ENCODE measurements around the gene OTP.
"Not testable (repeated sequence)": the region's sequence is repeated elsewhere in the genome, so short reads cannot be mapped to it uniquely, and the experiment has no call there.

OTP gene

DNA sequence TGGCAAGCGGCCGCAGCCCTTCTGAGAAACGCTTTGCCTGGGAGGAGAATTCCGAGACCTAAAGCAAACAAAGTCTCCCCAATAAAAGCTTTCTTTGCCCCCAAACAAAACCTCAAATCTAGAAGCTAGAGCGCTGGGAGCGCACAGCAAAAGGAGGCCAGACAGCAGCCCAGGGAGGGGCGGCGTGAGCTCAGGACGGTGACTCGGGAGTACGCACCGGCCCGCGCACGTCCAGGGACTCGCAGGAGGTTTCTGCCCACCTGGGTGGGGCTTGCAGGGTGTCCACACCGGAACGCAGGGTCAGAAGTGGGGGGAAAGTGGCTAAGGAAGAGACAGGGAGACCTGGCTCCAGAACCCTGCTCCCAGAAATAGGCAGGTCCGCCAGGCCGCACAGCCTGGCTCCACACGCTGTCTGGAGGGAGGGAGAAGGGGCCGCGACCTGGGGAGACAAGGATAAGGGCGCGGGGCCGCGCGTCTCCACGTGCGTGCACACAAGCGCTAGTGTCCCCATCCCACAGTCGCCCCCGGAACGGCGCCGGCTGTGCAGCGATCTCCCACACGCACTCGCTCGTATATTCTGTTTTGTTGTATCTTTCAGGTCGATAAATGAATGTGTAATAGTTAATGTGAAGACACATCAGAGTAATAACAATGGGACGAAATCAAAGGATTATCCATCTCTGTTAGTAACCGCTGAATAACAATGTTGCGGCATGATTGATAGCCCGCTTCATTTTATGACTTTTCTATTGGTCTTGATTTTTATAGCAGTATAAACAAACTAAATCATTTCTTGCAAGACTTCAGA is 2.3 kb upstream of the OTP start:
- DNase-seq = no peak

DNA sequence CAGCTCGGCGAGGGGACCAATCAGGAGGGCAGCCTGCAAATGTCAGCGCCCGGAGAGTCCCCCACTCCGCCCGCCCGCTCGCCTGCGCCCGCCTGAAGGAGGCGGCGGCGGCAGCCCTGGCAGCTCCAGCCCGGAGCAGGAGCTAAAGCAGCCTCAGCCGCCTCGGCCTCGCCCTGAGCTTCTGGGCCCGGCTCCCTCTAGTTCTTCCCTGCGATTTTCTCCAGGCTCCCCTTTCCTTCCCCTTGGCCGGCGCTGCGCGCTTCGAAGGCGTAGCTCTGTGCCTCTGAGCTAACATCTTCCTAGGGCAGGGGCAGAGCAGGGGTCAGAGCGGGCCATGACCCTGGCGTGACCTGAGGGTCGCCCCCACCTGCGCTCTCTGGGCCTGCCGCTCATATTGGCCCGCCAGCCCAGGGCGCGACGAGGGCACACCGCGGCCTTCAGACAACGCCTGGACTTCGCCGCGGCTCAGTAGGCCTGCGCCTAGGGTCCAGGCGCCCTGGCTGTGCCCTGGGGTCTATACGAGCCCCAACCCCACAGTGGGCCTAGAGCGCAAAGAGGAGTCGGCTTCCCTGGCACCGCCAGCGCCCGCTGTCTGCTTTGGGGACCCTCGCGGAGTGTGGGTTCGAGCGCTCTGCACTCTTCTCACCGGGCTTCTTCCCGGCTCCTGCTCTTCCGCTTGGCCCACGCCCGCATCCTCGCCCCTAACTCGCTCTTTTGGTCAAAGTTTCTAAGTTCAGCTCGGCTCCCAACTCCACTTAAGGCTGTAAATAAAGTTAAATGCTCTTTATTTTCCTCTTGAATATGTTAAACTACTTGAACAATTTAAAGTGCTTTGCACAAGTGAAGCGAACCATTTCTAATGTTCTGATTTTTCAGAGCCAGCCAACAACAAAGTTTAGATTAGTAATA is 504 bp upstream of the OTP start:
- no peak for DNase-seq

- DNase-seq = no peak
These were observed 1.1 kb downstream of the OTP start for GRCh38 chr5:77637170-77637997.

GRCh38 chr5:77636641-77637169 is 1.8 kb downstream of the OTP start:
- no peak for DNase-seq

- DNase-seq = no peak
These were observed 2.4 kb downstream of the OTP start for GRCh38 chr5:77635917-77636640.

- DNase-seq = no peak
These were observed 3.2 kb downstream of the OTP start for GRCh38 chr5:77635067-77635916.

DNA sequence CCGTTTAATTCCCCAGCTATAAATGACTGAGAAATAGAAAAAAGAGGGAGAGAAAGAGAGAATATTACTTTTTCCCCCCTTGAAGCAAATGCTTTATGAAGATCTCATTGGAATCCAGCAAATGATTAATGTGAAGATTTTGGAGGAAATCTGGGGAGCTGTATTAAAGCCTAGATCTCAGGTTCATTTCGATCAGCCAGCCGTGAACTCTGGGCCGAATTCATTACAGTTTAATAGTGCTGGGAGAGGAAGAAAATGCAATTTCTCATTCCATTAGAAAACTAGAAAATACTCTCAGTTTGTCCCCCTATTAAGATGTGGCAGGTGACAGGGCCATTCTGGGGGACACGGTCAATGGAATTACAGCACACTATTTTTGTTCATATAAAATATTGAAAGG is 4.8 kb downstream of the OTP start:
- DNase-seq = no peak

DNA sequence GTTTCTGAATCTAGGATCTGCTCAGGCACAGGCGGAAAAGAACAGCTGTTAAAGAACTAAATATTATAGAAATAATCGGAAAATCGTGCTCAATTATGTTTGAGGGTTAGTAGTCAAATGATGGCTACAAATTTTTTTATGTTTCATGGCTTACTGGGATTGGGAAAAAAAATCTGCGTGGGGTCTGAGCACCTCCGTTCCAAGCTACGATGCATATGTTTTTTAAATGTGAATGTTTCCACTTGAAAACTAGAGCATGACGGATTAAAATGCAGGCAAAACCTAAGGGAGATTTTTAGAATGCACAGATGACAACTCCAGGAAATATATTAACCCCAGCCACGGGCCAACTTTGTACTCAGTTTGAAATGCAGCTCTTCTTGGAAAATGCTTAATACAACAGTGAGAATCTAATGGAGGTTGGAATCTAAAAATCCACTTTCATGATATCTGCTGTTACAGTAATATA is 5.3 kb downstream of the OTP start:
- DNase-seq = no peak

GRCh38 chr5:77632526-77633206 is 5.8 kb downstream of the OTP start:
- no peak for DNase-seq

- DNase-seq = peak; percentile 44
These were observed 8.3 kb downstream of the OTP start for GRCh38 chr5:77630114-77630680.

- no peak for DNase-seq
These were observed 8.9 kb downstream of the OTP start for GRCh38 chr5:77629509-77630113.

DNA sequence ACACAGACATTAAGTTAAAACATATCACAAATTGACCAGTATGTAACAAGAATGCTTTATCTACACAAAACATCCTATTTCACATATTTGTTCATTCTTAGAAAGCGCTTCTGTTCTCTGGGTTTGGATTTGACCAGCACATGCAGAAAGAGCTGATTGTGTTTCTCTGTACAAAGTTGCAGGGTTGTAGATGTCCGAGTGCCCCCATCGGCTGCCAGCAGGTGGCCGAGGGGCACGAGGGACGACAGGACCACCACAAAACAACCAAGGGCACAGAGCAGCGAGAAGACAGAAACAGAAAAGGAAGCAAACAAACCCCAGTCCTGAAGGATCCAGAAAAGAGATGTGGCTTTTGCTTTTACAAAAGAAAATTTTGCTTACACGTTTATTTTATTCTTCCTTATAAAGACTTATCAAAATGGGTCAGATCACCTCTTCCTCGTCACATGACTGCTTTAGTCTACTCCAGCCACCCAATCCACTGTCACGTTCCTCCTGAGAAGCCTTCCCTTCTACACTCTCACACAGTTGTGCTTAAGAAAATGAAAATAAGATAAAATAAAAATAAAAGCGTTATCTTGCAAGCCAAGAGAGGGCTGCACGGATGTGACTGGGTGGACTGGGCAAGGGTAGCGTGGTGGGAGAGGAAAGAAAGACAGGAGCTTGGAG is 9.5 kb downstream of the OTP start:
- DNase-seq = no peak

- DNase-seq = no peak
These were observed 10.4 kb downstream of the OTP start for GRCh38 chr5:77627869-77628674.

- no peak for DNase-seq
These were observed 15.2 kb downstream of the OTP start for GRCh38 chr5:77623203-77623740.

- DNase-seq = no peak
These were observed 17.1 kb downstream of the OTP start for GRCh38 chr5:77621440-77621839.

GRCh38 chr5:77620405-77620804 is 18.1 kb downstream of the OTP start:
- no peak for DNase-seq

DNA sequence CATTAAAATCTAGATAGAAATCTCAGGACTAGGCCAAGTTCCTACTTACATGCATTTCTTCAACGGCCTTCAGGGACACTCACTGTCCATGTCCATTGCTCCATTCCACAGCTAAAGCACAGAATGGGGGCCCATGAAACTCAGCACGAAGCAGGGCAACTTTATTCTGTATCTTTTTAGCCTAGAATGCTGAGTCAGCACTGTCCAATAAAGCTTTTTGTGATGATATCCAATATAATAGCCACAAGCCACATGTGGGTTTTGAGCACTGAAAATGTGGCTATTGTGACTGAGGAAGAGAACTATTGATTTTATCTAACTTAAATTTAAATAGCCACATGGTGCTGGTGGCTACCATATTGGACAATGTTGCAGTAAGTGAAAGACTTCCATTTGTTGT is 21.6 kb downstream of the OTP start:
- no peak for DNase-seq

DNA sequence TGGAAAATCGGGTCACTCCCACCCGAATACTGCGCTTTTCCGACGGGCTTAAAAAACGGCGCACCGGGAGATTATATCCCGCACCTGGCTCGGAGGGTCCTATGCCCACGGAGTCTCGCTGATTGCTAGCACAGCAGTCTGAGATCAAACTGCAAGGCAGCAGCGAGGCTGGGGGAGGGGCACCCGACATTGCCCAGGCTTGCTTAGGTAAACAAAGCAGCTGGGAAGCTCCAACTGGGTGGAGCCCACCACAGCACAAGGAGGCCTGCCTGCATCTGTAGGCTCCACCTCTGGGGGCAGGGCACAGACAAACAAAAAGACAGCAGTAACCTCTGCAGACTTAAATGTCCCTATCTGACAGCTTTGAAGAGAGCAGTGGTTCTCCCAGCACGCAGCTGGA is 29.6 kb downstream of the OTP start:
- not testable (repeated sequence) for DNase-seq

All from fibroblast of skin of scalp (primary cell).